H1 (cell line): Measurements from ENCODE around the gene TNRC6C. TPM values are rescaled to one million over a fixed set of nuclear protein-coding genes. Genes with fewer than 3 reads are reported as not detected.

Experiments
- CTCF ChIA-PET: fragments of 300-600 bp; sonication (Branson Sonifier 250); formaldehyde crosslinking; loops from one replicate; lab custom pipeline; 2021; ENCODE audit not compliant: partially characterized antibody; lab: Charles Lee
- POLR2A ChIA-PET: fragments of 300-600 bp; sonication (Branson Sonifier 250); formaldehyde crosslinking; loops from one replicate; lab custom pipeline; 2021; ENCODE audit warnings: inconsistent platforms; ENCODE audit not compliant: partially characterized antibody; lab: Charles Lee
- DNase-seq, 2 experiments: peaks; one replicate each; pipeline versions ENCODE4 v3.0.0 to v3.0.0-alpha.2; 2010 to 2022; ENCODE audit warnings: low spot score in 2 of 2, low read depth in 1 of 2, mixed read lengths in 1 of 2
- FAIRE-seq: peaks from 2 replicates; lab custom pipeline; 2011; peaks lifted over from hg19 to GRCh38; lab: Jason Lieb, UNC
- H2AFZ ChIP-seq: 2 replicates; pipeline ENCODE4 v1.8.1; 2012; ENCODE audit warnings: low read length, inconsistent platforms
- H2AK5ac ChIP-seq: 2 replicates; pipeline ENCODE4 v1.6.1; 2013; ENCODE audit warnings: low read depth, low read length
- H2BK120ac ChIP-seq: replicated peaks from 2 replicates; pipeline ENCODE3; 2013; ENCODE audit warnings: low read depth, low read length, inconsistent platforms
- H2BK12ac ChIP-seq: 2 replicates; pipeline ENCODE4 v1.6.1; 2013; ENCODE audit warnings: low read depth, low read length
- H2BK15ac ChIP-seq: 2 replicates; pipeline ENCODE4 v1.6.1; 2013; ENCODE audit warnings: low read length
- H2BK20ac ChIP-seq: 2 replicates; pipeline ENCODE4 v1.6.1; 2013; ENCODE audit warnings: low read length
- H2BK5ac ChIP-seq: 2 replicates; pipeline ENCODE4 v1.6.1; 2013; ENCODE audit warnings: low read depth, low read length
- H3K14ac ChIP-seq: 2 replicates; pipeline ENCODE4 v1.6.1; 2013; ENCODE audit warnings: inconsistent platforms; ENCODE audit not compliant: insufficient read length
- H3K18ac ChIP-seq: 2 replicates; pipeline ENCODE4 v1.6.1; 2013; ENCODE audit warnings: low read length; ENCODE audit errors: extremely low read depth
- H3K23ac ChIP-seq: 2 replicates; pipeline ENCODE4 v1.6.1; 2013; ENCODE audit warnings: inconsistent platforms; ENCODE audit not compliant: insufficient read length
- H3K23me2 ChIP-seq: 2 replicates; pipeline ENCODE4 v1.6.1; 2013; ENCODE audit warnings: low read depth, low read length
- H3K27ac ChIP-seq: 2 replicates; pipeline ENCODE4 v1.6.1; 2011; ENCODE audit warnings: low read depth, low read length, inconsistent platforms
- H3K27me3 ChIP-seq, 4 experiments: replicated peaks in 1 of 4; 1 replicate in 1 of 4; 2 replicates in 3 of 4; pipeline versions ENCODE4 v1.6.1 to v1.8.1; 2011 to 2013; ENCODE audit warnings: low read length in 3 of 4, mild to moderate bottlenecking in 3 of 4, inconsistent platforms in 2 of 4, mixed read lengths in 2 of 4, moderate library complexity in 1 of 4; ENCODE audit not compliant: control insufficient read depth in 3 of 4, insufficient read depth in 3 of 4; ENCODE audit errors: extremely low read depth in 1 of 4
- H3K36me3 ChIP-seq, 4 experiments: 2 replicates each; pipeline versions ENCODE4 v1.6.1 to v1.8.1; 2011 to 2013; ENCODE audit warnings: mild to moderate bottlenecking in 4 of 4, low read length in 3 of 4, moderate library complexity in 2 of 4, control low read depth in 1 of 4, inconsistent platforms in 1 of 4; ENCODE audit not compliant: insufficient read depth in 4 of 4, control insufficient read depth in 2 of 4
- H3K4ac ChIP-seq: replicated peaks from 2 replicates; pipeline ENCODE3; 2013; ENCODE audit warnings: low read length, low read depth, mixed read lengths, inconsistent platforms; ENCODE audit not compliant: insufficient read length
- H3K4me1 ChIP-seq, 4 experiments: replicated peaks in 1 of 4; 1 replicate in 1 of 4; 2 replicates in 3 of 4; pipeline versions ENCODE4 v1.6.1 to v1.8.1; 2011 to 2013; ENCODE audit warnings: low read length in 3 of 4, inconsistent platforms in 2 of 4, mixed read lengths in 1 of 4; ENCODE audit not compliant: insufficient read depth in 4 of 4, control insufficient read depth in 3 of 4
- H3K4me2 ChIP-seq, 2 experiments: 2 replicates each; pipeline versions ENCODE4 v1.6.1 to v1.8.1; 2011 to 2013; ENCODE audit warnings: low read depth in 2 of 2, low read length in 2 of 2, control low read depth in 1 of 2, inconsistent platforms in 1 of 2, mild to moderate bottlenecking in 1 of 2; ENCODE audit not compliant: insufficient read depth in 1 of 2
- H3K4me3 ChIP-seq, 4 experiments: fragments of 200-600, 300-600 bp in 1 of 4; sonication (generic), shearing (Covaris generic), sonication (Bioruptor Twin) in 1 of 4; 2 replicates each; pipeline versions ENCODE4 v1.5.1 to v1.8.1; 2011 to 2016; ENCODE audit warnings: low read length in 4 of 4, low read depth in 3 of 4, control low read depth in 2 of 4, inconsistent platforms in 2 of 4, mild to moderate bottlenecking in 2 of 4, mixed read lengths in 1 of 4, moderate library complexity in 1 of 4; ENCODE audit not compliant: insufficient read depth in 2 of 4; ENCODE audit errors: extremely low read depth in 1 of 4
- H3K56ac ChIP-seq: replicated peaks from 2 replicates; pipeline ENCODE3; 2013; ENCODE audit warnings: low read depth, mild to moderate bottlenecking, mixed read lengths, low read length, inconsistent platforms; ENCODE audit not compliant: insufficient read length
- H3K79me1 ChIP-seq: 2 replicates; pipeline ENCODE4 v1.6.1; 2013; ENCODE audit warnings: low read depth, low read length, control low read depth
- H3K79me2 ChIP-seq, 2 experiments: 2 replicates each; pipeline versions ENCODE4 v1.6.1 to v1.8.1; 2012 to 2013; ENCODE audit warnings: low read length in 2 of 2, mild to moderate bottlenecking in 2 of 2, inconsistent platforms in 1 of 2; ENCODE audit not compliant: insufficient read depth in 2 of 2, control insufficient read depth in 1 of 2
- H3K9ac ChIP-seq, 4 experiments: replicated peaks in 1 of 4; 1 replicate in 1 of 4; 2 replicates in 3 of 4; pipeline versions ENCODE4 v1.6.1 to v1.8.1; 2011 to 2013; ENCODE audit warnings: low read depth in 3 of 4, low read length in 3 of 4, control low read depth in 2 of 4, mild to moderate bottlenecking in 2 of 4, moderate library complexity in 2 of 4, inconsistent platforms in 1 of 4; ENCODE audit errors: extremely low read depth in 1 of 4
- H3K9me3 ChIP-seq, 2 experiments: 2 replicates each; pipeline versions ENCODE4 v1.6.1 to v1.8.1; 2012 to 2013; ENCODE audit warnings: mild to moderate bottlenecking in 2 of 2, moderate library complexity in 2 of 2, control low read depth in 1 of 2, inconsistent platforms in 1 of 2, low read depth in 1 of 2, low read length in 1 of 2, mixed read lengths in 1 of 2; ENCODE audit not compliant: insufficient read depth in 2 of 2
- H4K20me1 ChIP-seq, 2 experiments: replicated peaks in 1 of 2; 2 replicates each; pipeline versions ENCODE3 to v1.8.1; 2011 to 2013; ENCODE audit warnings: inconsistent platforms in 2 of 2, low read length in 2 of 2, mild to moderate bottlenecking in 1 of 2; ENCODE audit not compliant: insufficient read depth in 2 of 2, control insufficient read depth in 1 of 2
- H4K5ac ChIP-seq: 2 replicates; pipeline ENCODE4 v1.6.1; 2013; ENCODE audit warnings: low read length, low read depth, mixed read lengths, inconsistent platforms; ENCODE audit not compliant: insufficient read length
- H4K8ac ChIP-seq: 2 replicates; pipeline ENCODE4 v1.8.0; 2013; ENCODE audit warnings: mild to moderate bottlenecking, moderate library complexity, low read length, inconsistent platforms; ENCODE audit not compliant: insufficient read depth; ENCODE audit errors: extremely low read depth
- H4K91ac ChIP-seq: replicated peaks from 2 replicates; pipeline ENCODE3; 2013; ENCODE audit warnings: low read length, mixed read lengths, inconsistent platforms; ENCODE audit not compliant: insufficient read length
- ATF2 ChIP-seq: IDR thresholded peaks from 2 replicates; pipeline ENCODE4 v1.6.1; 2012; ENCODE audit warnings: low read length, inconsistent platforms
- BCL11A ChIP-seq, 2 experiments: IDR thresholded peaks; one replicate each; pipeline ENCODE4 v1.6.1; 2011; ENCODE audit warnings: low read depth in 2 of 2, low read length in 2 of 2, mild to moderate bottlenecking in 2 of 2
- E2F6 ChIP-seq: IDR thresholded peaks from 2 replicates; pipeline ENCODE4 v1.6.1; 2012; ENCODE audit warnings: inconsistent platforms
- JUND ChIP-seq: IDR thresholded peaks from 2 replicates; pipeline ENCODE4 v1.6.1; 2011; ENCODE audit warnings: mild to moderate bottlenecking, improper control_type of control experiment, low read length
- NRF1 ChIP-seq: IDR thresholded peaks from 2 replicates; pipeline ENCODE4 v1.6.1; 2011; ENCODE audit warnings: mild to moderate bottlenecking, low read depth, low read length, improper control_type of control experiment
- SP2 ChIP-seq: IDR thresholded peaks from 2 replicates; pipeline ENCODE4 v1.6.1; 2012; ENCODE audit warnings: mild to moderate bottlenecking, low read length, inconsistent platforms
- USF2 ChIP-seq: IDR thresholded peaks from 2 replicates; pipeline ENCODE4 v1.6.1; 2011; ENCODE audit warnings: low read length, improper control_type of control experiment
- YY1 ChIP-seq: IDR thresholded peaks from 2 replicates; pipeline ENCODE4 v1.6.1; 2011; ENCODE audit warnings: low read depth, mild to moderate bottlenecking, low read length
- WGBS, 2 experiments: shearing (Covaris generic) in 1 of 2; methylation state at CpG; one replicate each; pipeline versions ENCODE4 v1.1.6 to v1.1.7; 2013 to 2015; ENCODE audit warnings: low lambda C conversion rate in 2 of 2, mixed read lengths in 2 of 2, inconsistent platforms in 1 of 2, low coverage in 1 of 2, missing lambda C conversion rate in 1 of 2; ENCODE audit not compliant: insufficient replicate concordance in 2 of 2, insufficient coverage in 1 of 2, insufficient read length in 1 of 2; ENCODE audit errors: extremely low coverage in 1 of 2, missing lambda C conversion rate in 1 of 2; 5-methylcytosine and 5-hydroxymethylcytosine counted together
- polyA plus RNA-seq, 7 experiments: library from polyadenylated mRNA; depleted of rRNA in 3 of 7; stranded (reverse) in 5 of 7; unstranded in 2 of 7; fragments of >200 nt in 5 of 7; fragments of 200-250 nt in 2 of 7; gene quantifications; 1 replicate in 5 of 7; 2 replicates in 1 of 7; 4 replicates in 1 of 7; pipeline versions ENCODE4 v1.2.1 to v1.2.3, GENCODE V29; 2011 to 2013; ENCODE audit warnings: missing spikeins in 2 of 7, mixed read lengths in 2 of 7
- total RNA-seq: library from RNA; stranded (reverse); fragmentation: NEBNext Ultra II Directional; extraction: Animal tissue kit (Norgen Biotek cat#: 25700); gene quantifications from 2 replicates; pipeline ENCODE4 v1.2.1, GENCODE V29; 2021

Gene TNRC6C
- total and polyA plus RNA-seq, 2 of the 8 experiments (the other 6 are each of a cell fraction or from before 2014, with no cell fraction given) = 2.8 to 28.9 TPM

- Histone ChIP-seq H3K4me3 (no peak overlapping the region), H2BK5ac (no peak overlapping the region), H2AK5ac (no peak overlapping the region), H4K91ac (no peak overlapping the region), H4K5ac (no peak overlapping the region), H3K27ac (no peak overlapping the region), H3K23me2 (peaks cover 2% of the 10 kb centered on the region; the same call in 1 of the 2 replicates), H3K4ac (no peak overlapping the region), H2BK20ac (no peak overlapping the region), H4K20me1 (peaks cover 0 to 2% of the 10 kb centered on the region in 2 experiments), H3K4me1 (peaks cover 0 to 5% (median 4%) of the 10 kb centered on the region in 4 experiments; a peak in 3 of 7 replicates), H2BK15ac (no peak overlapping the region), H3K9ac (no peak overlapping the region), H3K36me3 (no peaks in the 10 kb centered on the region), H3K56ac (no peak overlapping the region), H3K18ac (no peak overlapping the region), H3K23ac (no peak overlapping the region), H3K79me1 (no peaks in the 10 kb centered on the region), H2AFZ (no peak overlapping the region), H3K27me3 (0 out of 7 replicates have a peak, but pooled peaks cover 0 to 2% (median 0%) of the 10 kb centered on the region in 4 experiments), H3K14ac (no peak overlapping the region), H3K4me2 (no peak overlapping the region), H3K79me2 (no peaks in the 10 kb centered on the region), H4K8ac (peak overlapping the region; percentile 60), H2BK120ac (no peak overlapping the region), H3K9me3 (no peaks in the 10 kb centered on the region), H2BK12ac (no peak overlapping the region)
- CTCF ChIA-PET = interaction anchor here (0.7 to 2.7 kb wide), 10 partner anchors 7 to 1296 kb away, joined by 3 to 19 read pairs (median 4); partner anchors contain the start of genes AFMID and TK1
- WGBS, 2 experiments = 91% methylated on average over 11 of the region's 18 CpGs; no CpG with 5 or more reads in 1 of the 2 experiments
- no peak for DNase-seq
- FAIRE-seq = no peak
- POLR2A ChIA-PET = interaction anchor here (1.0 to 6.2 kb wide), 5 partner anchors 17 to 42 kb away, joined by 3 to 40 read pairs (median 5); partner anchors contain the start of genes AFMID, TK1 and TMC6
- no peak for TF ChIP-seq YY1
- no peak for TF ChIP-seq SP2
- no peak for TF ChIP-seq JUND
- no peak for TF ChIP-seq E2F6
- no peak for TF ChIP-seq NRF1
- TF ChIP-seq USF2 = no peak
- no peak for TF ChIP-seq BCL11A (IDR thresholded peaks at IDR 0.05; ENCODE audit: low read depth in 2 of 2, low read length in 2 of 2)
- TF ChIP-seq ATF2 = no peak
Observed at GRCh38 chr17:78144736-78145641, 186.5 kb downstream of the TNRC6C start.
